ENCODE measurements around the gene TGFBR1.

The TGFBR1 gene

DNA sequence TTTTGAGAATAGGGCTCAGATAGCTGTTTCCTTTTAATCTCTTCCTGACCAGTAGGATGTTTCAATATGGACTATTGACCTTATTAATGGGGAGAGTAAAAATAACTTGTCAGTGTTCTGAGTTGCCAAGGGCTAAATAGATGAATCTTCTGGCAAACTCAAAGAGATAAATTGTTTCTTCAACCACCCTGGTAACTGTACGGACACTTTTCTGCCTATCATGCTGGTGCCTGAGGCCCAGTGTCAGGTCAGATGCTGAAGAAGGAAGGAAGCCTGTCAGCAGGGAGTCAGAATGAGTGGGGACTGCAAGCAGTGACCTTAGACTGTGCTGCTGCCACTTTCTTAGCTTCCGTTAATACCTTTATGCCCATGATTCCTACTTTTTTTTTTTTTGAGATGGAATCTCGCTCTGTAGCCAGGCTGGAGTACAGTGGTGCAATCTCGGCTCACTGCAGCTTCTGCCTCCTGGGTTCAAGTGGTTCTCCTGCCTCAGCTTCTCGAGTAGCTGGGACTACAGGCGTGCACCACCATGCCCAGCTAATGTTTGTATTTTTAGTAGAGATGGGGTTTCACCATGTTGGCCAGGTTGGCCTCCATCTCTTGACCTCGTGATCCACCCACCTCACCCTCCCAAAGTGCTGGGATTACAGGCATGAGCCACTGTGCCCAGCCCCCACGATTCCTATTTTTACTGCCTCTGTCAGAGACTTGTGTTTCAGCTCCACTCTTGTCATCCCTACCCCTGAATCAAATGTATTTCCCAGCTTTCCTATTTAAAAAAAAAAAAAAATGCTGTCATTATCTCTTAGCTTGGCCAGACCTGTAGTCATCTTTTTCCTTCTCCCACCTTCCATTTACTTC lies 33.7 kb downstream of the TGFBR1 start:
- no peak for DNase-seq

- DNase-seq, result no peak
Observed at GRCh38 chr9:99139868-99140267, 35.0 kb downstream of the TGFBR1 start.

DNA sequence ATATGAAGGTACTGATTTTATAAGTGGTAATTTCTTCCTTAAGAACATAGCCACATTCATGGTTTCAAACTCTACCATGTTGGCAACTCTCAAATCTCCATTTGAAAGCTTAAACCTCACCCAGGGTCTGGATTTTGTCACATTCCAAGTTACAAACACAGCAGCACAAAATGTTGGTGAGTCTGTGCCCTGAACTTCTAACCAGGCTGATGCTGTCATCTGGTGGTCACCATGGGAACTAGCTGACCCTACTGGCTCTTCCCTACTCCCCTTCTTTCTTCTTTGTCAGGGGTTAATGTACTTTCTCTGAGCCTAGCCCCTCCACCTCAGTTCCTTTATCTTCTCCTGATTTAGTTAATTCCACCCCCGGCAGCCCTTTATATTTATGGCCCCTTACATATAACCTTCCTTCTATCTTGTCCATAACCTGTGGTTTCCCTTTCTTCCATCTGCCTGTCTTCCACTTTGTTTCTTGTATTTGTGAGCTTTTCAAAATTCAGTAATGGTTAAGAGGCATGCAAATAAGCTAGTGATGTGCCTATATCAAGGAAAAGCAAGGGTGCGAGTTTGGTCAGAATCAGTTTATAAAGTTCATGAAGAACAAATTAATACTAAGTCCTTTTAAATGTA lies 35.9 kb downstream of the TGFBR1 start:
- peak; percentile 79 for DNase-seq

- no peak for DNase-seq
Observed at GRCh38 chr9:99141849-99142248, 36.9 kb downstream of the TGFBR1 start.

DNA sequence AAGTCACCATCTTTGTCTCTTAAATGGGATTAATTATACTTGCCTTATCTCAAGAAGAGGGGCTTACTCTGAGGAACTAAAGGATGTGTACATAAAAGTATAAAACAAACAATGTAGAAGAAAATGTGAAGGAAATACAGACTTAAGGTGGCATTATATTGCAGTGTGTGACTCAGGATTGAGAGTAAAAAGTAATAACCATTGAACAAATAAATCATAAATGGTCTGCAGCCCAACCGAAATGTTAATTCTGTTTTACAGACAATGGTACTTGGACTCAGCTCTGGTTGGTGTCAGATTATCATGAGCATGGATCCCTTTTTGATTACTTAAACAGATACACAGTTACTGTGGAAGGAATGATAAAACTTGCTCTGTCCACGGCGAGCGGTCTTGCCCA lies 37.4 kb downstream of the TGFBR1 start:
- DNase-seq, result no peak

GRCh38 chr9:99143655-99144054 lies 38.7 kb downstream of the TGFBR1 start:
- DNase-seq, result no peak

- no peak for DNase-seq
Observed at GRCh38 chr9:99144966-99145365, 40.1 kb downstream of the TGFBR1 start.

DNA sequence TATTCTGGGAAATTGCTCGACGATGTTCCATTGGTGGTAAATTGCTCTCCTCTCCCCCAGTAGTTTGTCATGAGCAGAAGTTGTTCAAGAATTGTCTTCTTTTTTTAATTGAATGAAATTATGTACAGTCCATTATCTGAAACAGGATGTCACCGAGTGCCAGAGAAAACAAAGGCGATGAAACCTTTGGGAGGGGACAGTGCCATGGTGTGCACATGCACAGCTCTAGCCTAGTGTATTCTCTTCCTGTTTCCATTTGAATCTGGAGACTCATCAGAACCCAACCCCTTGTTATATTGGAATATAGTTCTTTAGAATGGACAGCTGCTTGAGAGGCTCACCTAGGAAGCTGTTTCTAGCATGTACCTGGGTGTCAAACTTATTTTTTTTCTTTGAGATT lies 41.7 kb downstream of the TGFBR1 start:
- no peak for DNase-seq

- no peak for DNase-seq
Observed at GRCh38 chr9:99147177-99147576, 42.3 kb downstream of the TGFBR1 start.

DNA sequence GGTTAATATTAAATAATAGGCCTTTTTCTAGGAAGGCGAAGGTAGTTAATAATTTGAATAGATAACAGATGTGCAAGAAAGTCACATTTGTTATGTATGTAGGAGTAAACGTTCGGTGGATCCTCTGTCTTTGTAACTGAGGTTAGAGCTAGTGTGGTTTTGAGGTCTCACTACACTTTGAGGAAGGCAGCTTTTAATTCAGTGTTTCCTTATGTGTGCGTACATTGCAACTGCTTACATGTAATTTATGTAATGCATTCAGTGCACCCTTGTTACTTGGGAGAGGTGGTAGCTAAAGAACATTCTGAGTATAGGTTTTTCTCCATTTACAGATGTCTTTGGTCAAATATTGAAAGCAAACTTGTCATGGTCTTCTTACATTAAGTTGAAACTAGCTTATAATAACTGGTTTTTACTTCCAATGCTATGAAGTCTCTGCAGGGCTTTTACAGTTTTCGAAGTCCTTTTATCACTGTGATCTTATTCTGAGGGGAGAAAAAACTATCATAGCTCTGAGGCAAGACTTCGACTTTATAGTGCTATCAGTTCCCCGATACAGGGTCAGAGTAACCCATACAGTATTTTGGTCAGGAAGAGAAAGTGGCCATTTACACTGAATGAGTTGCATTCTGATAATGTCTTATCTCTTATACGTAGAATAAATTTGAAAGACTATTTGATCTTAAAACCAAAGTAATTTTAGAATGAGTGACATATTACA lies 45.7 kb downstream of the TGFBR1 start:
- DNase-seq, result peak; percentile 61

DNA sequence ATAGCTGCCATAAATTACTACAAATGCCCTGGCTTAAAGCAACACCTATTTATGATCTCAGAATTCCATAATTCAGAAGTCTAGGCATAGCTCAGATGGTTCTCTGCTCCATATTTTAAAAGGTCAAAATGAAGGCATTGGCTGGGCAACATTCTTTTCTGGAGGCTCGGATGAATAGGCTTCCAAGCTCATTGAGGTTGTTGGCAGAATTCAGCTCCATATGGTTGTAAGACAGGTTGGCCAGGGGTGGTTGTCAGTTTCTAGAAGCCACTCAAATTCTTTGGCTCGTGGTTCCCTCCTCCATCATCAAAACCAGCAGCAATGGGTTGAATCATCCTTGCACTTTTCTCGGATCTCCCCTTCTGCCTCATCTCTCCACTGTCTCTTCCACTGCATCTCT lies 49.4 kb downstream of the TGFBR1 start:
- DNase-seq, result no peak

DNA sequence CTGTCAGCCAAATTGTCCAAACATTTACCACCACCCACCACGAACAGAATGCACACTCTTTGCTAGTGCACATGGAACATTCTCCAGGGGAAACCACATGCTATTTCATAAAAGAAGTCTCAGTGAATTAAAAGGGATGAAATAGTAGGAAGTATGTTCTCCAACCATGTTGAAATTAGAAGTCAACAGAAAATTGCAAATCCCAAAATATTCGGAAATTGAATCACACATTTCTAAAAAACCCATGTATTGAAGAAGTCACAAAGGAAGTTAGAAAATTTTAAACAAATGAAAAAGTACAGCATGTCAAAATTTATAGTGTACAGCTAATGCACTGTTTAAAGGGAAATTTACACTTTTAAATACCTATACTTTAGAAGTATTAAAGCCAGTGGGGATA lies 50.8 kb downstream of the TGFBR1 start:
- no peak for DNase-seq

- DNase-seq, result no peak
Observed at GRCh38 chr9:99158629-99159028, 53.7 kb downstream of the TGFBR1 start.

DNA sequence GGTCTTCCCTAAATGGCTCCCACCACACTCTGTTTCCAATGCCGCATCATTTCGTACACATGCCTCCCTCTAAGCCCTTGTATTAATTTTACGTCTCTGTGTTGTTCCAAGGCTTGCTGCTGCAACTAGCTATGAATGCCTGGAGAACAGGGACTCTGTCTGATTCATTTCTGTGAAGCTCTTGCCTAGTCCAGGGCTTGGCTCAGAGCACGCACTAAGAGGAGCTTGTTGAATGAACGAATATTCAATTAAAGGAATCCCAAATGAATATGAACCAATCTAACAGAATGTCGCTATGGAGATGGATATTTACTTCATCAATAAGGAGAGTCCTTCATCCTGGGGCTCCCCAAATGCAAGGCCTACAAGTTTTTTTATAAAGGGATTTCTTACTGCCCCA lies 55.3 kb downstream of the TGFBR1 start:
- no peak for DNase-seq

GRCh38 chr9:99162759-99163364 lies 57.9 kb downstream of the TGFBR1 start:
- DNase-seq, result peak; percentile 73

DNA sequence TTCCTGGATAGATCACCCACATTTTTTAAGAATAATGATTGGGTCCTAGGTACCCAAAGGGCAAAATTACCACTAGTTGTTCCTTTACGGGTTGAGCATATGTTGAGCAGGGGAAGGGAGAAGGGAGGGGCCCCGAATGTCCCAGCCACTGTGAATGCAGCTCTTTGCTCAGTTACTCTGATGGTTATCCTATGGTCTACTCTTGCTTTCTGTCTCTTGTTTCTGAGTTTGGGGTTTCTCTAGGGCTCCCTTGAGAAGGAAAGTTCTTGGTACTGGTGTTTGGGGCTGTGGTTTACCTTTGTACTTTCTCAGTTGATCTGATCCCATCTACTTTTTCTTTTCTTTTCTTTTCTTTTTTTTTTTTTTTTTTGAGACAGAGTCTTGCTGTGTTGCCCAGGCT lies 61.2 kb downstream of the TGFBR1 start:
- DNase-seq, result no peak

- DNase-seq, result no peak
Observed at GRCh38 chr9:99167119-99167518, 62.2 kb downstream of the TGFBR1 start.

GRCh38 chr9:99167694-99168093 lies 62.8 kb downstream of the TGFBR1 start:
- peak; percentile 54 for DNase-seq

DNA sequence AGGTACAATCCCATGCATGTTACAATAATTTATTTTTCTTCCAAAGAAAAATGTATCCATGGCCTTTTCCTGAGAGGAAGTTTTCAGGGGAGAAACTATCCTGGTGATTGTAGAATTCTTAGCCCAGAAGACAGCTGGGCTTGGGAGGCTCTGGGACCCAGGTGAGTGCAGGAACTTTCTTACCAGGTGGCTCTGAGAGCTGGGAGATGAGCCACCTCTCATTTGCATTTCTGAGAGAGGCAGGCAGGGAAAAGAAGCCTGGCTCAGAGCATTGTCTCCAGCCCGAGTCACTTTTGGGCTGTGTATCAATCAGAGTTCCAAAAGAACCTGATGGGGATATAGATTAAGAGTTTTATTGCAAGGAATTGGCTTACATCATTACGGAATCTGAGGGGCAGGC lies 64.2 kb downstream of the TGFBR1 start:
- DNase-seq, result no peak

DNA sequence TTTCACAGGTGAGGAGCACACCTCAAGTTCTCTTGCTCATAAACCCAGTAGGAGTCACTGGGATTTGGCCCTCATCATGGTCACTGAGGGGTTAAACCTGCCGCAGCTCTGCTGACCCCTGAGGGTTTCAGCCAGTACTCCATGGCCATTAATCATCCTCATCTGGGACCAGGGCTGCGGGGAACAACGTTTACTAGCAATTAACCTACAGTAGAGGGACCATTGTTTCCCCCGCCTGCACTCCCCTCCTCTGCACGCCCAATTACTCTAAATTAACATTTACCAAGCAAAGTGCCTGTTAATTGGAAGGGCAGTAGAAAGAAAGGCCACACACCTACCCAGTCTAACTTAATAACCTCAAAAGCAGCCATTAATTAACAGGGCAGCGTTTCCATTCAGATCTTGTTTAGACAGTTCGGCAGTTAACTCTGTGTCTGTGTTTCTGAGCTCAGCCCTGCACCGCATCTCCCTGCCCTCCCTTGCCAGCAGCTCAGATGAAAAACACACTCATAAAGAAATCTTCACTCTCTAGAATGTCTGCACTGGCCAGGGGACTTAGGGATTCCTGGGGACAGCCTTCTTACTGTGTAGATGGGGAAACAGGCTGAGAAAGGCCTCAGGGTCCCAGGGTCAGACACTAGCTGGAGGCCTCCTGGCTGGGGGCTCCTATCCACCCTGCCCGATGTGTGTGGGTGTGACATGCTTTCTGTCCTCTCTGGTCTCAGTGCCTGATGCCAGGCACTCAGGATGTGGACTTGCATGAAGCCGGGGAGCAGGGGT lies 65.3 kb downstream of the TGFBR1 start:
- DNase-seq, result no peak

- no peak for DNase-seq
Observed at GRCh38 chr9:99171225-99172123, 66.6 kb downstream of the TGFBR1 start.
